Lower leg skin (tissue), 4 donors: ENCODE measurements around the gene PDZRN4. TPM values are rescaled to one million over a fixed set of nuclear protein-coding genes. Genes with fewer than 3 reads are reported as not detected.

ENCODE experiments used
- DNase-seq, 2 donors: peaks; one replicate each; pipeline ENCODE4 v3.0.0-alpha.2; 2019; ENCODE audit warnings: low spot score in 2 of 2
- H3K4me3 ChIP-seq: fragments of 200-600 bp; sonication (generic); 2 replicates; pipeline ENCODE4 v1.5.1; 2017; ENCODE audit warnings: mild to moderate bottlenecking, low read depth; ENCODE audit not compliant: poor library complexity, severe bottlenecking
- POLR2A ChIP-seq, 2 donors: fragments of 450-650 bp; IDR thresholded peaks; one replicate each; pipeline ENCODE4 v1.6.1; 2016 to 2017; ENCODE audit warnings: antibody characterized with exemption in 2 of 2, mild to moderate bottlenecking in 1 of 2, moderate library complexity in 1 of 2
- WGBS, 2 donors: methylation state at CpG; one replicate each; pipeline ENCODE4 v1.1.5; 2018; 5-methylcytosine and 5-hydroxymethylcytosine counted together
- intact Hi-C: fragments of 100-400 bp; cut with DNase I; formaldehyde crosslinking; loops from one replicate; pipeline ENCODE4 v1.15.0; 2023; ENCODE audit warnings: low total_unique reads
- total RNA-seq, 4 donors: library from RNA; depleted of rRNA; stranded (reverse); fragments of >200 nt; gene quantifications; one replicate each; pipeline ENCODE4 v1.1.0, GENCODE V29; 2016
- TF ChIP-seq, protein P1 (sequence below), 3 donors: fragments of 450-650 bp; IDR thresholded peaks; one replicate each; pipeline ENCODE4 v1.5.1; 2016; ENCODE audit warnings: antibody characterized with exemption in 3 of 3, mild to moderate bottlenecking in 3 of 3, moderate library complexity in 2 of 3

Gene PDZRN4
- total RNA-seq, 4 donors from 2014 or later: 0.65 to 8.3 (median 3.6) TPM

DNA sequence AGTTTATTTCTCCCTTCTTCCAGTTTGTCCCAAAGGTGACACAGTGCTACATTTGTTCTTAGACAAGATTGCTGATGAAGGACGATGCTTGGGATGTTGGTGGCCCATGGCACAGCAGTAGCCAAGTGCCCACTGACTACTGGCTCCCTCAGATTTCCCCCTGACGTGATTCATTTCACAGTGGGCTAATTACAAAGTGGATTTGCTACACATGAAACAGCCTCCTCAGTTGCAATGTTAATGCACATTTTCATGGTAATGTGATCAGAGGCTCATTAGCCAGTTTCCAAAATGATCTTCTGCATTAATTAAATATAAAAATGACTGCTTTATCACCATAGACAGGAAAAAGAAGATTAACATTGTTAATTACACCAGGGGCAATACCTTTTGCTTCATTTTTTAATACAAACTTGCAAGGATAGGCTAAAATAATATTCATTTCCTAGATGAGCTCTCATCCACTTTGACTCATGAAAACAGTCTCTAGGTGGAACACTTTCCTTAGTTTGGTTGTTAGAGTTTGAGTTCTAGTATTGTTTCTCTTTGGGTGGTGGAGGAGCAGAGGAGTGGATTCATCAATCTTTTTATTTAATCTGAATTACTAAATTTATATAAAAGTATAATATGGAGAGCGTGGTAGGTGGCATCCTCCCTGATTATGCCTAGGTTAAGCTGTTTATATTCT lies 250.9 kb downstream of the PDZRN4 start:
- H3K4me3 ChIP-seq: no peak overlapping the region
- WGBS, 2 donors: 87 to 90% methylated on average over 3 of the region's 3 CpGs
- intact Hi-C loops: no loop called here
- TF ChIP-seq, protein P1, sequence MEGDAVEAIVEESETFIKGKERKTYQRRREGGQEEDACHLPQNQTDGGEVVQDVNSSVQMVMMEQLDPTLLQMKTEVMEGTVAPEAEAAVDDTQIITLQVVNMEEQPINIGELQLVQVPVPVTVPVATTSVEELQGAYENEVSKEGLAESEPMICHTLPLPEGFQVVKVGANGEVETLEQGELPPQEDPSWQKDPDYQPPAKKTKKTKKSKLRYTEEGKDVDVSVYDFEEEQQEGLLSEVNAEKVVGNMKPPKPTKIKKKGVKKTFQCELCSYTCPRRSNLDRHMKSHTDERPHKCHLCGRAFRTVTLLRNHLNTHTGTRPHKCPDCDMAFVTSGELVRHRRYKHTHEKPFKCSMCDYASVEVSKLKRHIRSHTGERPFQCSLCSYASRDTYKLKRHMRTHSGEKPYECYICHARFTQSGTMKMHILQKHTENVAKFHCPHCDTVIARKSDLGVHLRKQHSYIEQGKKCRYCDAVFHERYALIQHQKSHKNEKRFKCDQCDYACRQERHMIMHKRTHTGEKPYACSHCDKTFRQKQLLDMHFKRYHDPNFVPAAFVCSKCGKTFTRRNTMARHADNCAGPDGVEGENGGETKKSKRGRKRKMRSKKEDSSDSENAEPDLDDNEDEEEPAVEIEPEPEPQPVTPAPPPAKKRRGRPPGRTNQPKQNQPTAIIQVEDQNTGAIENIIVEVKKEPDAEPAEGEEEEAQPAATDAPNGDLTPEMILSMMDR (IDR thresholded peaks at IDR 0.05): no peak
- TF ChIP-seq POLR2A (IDR thresholded peaks at IDR 0.05): no peak
- DNase-seq: no peak

DNA sequence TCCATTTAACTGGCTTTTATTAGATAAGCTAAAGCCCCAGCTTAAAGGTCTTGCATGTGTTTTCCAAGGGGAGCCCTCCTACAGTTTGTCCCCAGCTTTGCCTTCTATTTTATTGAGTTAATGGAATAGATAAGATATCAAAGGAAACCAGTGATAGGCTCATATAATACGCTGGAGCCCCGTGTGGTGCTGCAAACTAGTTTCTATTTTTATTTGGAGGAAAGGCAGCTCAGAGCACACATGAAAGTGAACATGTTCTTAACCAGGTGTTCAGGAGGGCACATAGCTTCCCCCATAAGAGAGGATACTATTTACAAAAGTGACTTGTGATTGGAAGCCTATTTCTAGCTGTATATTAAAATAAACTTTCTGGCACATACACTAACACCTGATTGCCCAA lies 251.7 kb downstream of the PDZRN4 start:
- 38 to 46% methylated on average over 2 of the region's 2 CpGs for WGBS, 2 donors
- DNase-seq: no peak
- intact Hi-C loops: no loop called here
- TF ChIP-seq, protein P1 (IDR thresholded peaks at IDR 0.05): no peak
- no peak for TF ChIP-seq POLR2A (IDR thresholded peaks at IDR 0.05)
- H3K4me3 ChIP-seq: no peak overlapping the region

- intact Hi-C loops: no loop called here
These were observed 253.1 kb downstream of the PDZRN4 start for GRCh38 chr12:41441180-41441579.

GRCh38 chr12:41442896-41443295 lies 254.8 kb downstream of the PDZRN4 start:
- no peak for DNase-seq
- no peak overlapping the region for H3K4me3 ChIP-seq
- intact Hi-C loops: no loop called here
- TF ChIP-seq, protein P1 (IDR thresholded peaks at IDR 0.05): no peak
- no peak for TF ChIP-seq POLR2A (IDR thresholded peaks at IDR 0.05)

More at GRCh38 chr12:41441180-41441579, 253.1 kb downstream of the PDZRN4 start:
- no peak overlapping the region for H3K4me3 ChIP-seq
- no peak for DNase-seq
- no peak for TF ChIP-seq POLR2A (IDR thresholded peaks at IDR 0.05)
- TF ChIP-seq, protein P1 (IDR thresholded peaks at IDR 0.05): no peak

- no peak for DNase-seq
- intact Hi-C loops: no loop called here
- H3K4me3 ChIP-seq: no peak overlapping the region
- WGBS, 2 donors: 41 to 68% methylated on average over 2 of the region's 2 CpGs
- TF ChIP-seq, protein P1 (IDR thresholded peaks at IDR 0.05): no peak
- no peak for TF ChIP-seq POLR2A (IDR thresholded peaks at IDR 0.05)
These were observed 255.6 kb downstream of the PDZRN4 start for GRCh38 chr12:41443690-41444089.
